ENCODE results near the gene SLC22A7. TPM values are rescaled to one million over a fixed set of nuclear protein-coding genes. Genes with fewer than 3 reads are reported as not detected.

Gene SLC22A7
- total RNA-seq, 2 donors from 2014 or later, result not detected

DNA sequence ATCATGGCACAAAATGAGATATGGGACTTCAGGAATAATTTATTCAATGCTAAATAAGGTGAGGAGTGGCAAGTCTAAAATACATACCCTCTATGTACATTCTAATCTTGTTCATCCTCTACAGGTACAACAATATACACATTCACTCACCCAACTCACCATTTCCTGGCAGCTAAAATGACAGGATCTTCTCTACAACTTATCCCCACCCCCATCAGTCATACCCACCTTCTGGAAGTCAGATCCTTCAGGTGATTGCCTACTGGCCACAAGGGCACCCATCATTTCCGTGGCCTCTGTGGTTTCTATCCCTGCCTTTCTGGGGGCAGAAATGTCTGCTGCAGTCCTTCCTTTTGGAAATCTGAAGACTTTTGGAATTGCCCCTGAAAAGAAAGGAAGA is 33.4 kb downstream of the SLC22A7 start:
- 75% methylated on average over 1 of the region's 1 CpG for WGBS
- Histone ChIP-seq H3K9me3 (no peaks in the 10 kb centered on the region), H3K27me3 (replicated peaks; ENCODE audit: insufficient read depth) (no peaks in the 10 kb centered on the region), H3K36me3 (no peaks in the 10 kb centered on the region), H3K4me1 (replicated peaks) (no peaks in the 10 kb centered on the region), H3K4me3 (no peak overlapping the region), H3K27ac (no peak overlapping the region)
- no peak for TF ChIP-seq POLR2A (IDR thresholded peaks at IDR 0.05)
- no peak for TF ChIP-seq POLR2AphosphoS5 (IDR thresholded peaks at IDR 0.05)
- no peak for TF ChIP-seq CTCF (IDR thresholded peaks at IDR 0.05)
- DNase-seq (ENCODE audit: low spot score), result no peak
- intact Hi-C loops (cut with DNase I), result no loop called here

GRCh38 chr6:43331891-43332290 is 33.8 kb downstream of the SLC22A7 start:
- Histone ChIP-seq H3K27me3 (replicated peaks; ENCODE audit: insufficient read depth) (no peaks in the 10 kb centered on the region), H3K4me3 (no peak overlapping the region), H3K9me3 (no peaks in the 10 kb centered on the region), H3K27ac (no peak overlapping the region), H3K36me3 (no peaks in the 10 kb centered on the region), H3K4me1 (replicated peaks) (no peaks in the 10 kb centered on the region)
- intact Hi-C loops (cut with DNase I), result no loop called here
- TF ChIP-seq CTCF (IDR thresholded peaks at IDR 0.05) (no peak), POLR2A (IDR thresholded peaks at IDR 0.05) (no peak), POLR2AphosphoS5 (IDR thresholded peaks at IDR 0.05) (no peak)
- WGBS, result 35% methylated on average over 4 of the region's 4 CpGs
- no peak for DNase-seq (ENCODE audit: low spot score)

GRCh38 chr6:43334466-43335095 is 36.5 kb downstream of the SLC22A7 start:
- no peak overlapping the region for H3K27ac ChIP-seq
- no peaks in the 10 kb centered on the region for H3K27me3 ChIP-seq (replicated peaks; ENCODE audit: insufficient read depth)
- no peak overlapping the region for H3K4me3 ChIP-seq
- no peaks in the 10 kb centered on the region for H3K9me3 ChIP-seq
- DNase-seq (ENCODE audit: low spot score), result no peak
- H3K36me3 ChIP-seq, result no peaks in the 10 kb centered on the region
- WGBS, result 27% methylated on average over 2 of the region's 2 CpGs
- intact Hi-C loops (cut with DNase I), result loop anchor here (2.0 kb wide), 1 partner anchor 72 kb away; no protein-coding TSS in a partner anchor
- no peaks in the 10 kb centered on the region for H3K4me1 ChIP-seq (replicated peaks)
- peak; percentile 35 for TF ChIP-seq POLR2AphosphoS5 (IDR thresholded peaks at IDR 0.05)
- TF ChIP-seq POLR2A (IDR thresholded peaks at IDR 0.05), result no peak
- TF ChIP-seq CTCF (IDR thresholded peaks at IDR 0.05), result peak in 3 of 4 experiments; percentile 16 to 55 (median 51)

- WGBS, result 64% methylated on average over 3 of the region's 3 CpGs
- Histone ChIP-seq H3K4me3 (no peak overlapping the region), H3K9me3 (no peaks in the 10 kb centered on the region), H3K27me3 (replicated peaks; ENCODE audit: insufficient read depth) (no peaks in the 10 kb centered on the region), H3K4me1 (replicated peaks) (no peaks in the 10 kb centered on the region), H3K36me3 (peaks cover 0 to 3% of the 10 kb centered on the region in 2 donors), H3K27ac (no peak overlapping the region)
- no peak for DNase-seq (ENCODE audit: low spot score)
- intact Hi-C loops (cut with DNase I), result loop anchor here (2.0 kb wide), 1 partner anchor 73 kb away; no protein-coding TSS in a partner anchor
- TF ChIP-seq POLR2A (IDR thresholded peaks at IDR 0.05) (no peak), POLR2AphosphoS5 (IDR thresholded peaks at IDR 0.05) (no peak), CTCF (IDR thresholded peaks at IDR 0.05) (no peak)
Observed at GRCh38 chr6:43335469-43335868, 37.4 kb downstream of the SLC22A7 start.

DNA sequence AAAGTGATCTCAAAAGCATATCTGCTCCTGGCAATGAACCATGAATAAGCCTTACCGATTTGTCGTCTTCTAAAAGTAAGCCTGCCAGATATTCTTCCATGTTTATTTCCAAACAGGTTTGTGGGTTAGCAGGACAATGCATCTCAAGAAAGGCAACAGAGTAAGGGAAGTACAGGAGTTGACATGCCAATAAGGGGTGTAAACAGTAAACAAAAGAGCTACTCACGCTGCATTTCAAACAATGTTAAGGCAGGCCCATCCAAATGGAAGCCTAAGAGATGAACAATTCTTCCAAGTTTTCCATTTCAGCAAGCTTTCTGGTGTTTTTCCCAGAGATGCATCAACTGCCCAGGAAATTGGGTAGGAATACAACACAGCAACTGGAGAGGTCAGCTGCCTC is 38.3 kb downstream of the SLC22A7 start:
- peaks cover 0 to 3% of the 10 kb centered on the region in 2 donors for H3K36me3 ChIP-seq
- intact Hi-C loops (cut with DNase I), result no loop called here
- WGBS, result 48% methylated on average over 3 of the region's 3 CpGs
- no peaks in the 10 kb centered on the region for H3K27me3 ChIP-seq (replicated peaks; ENCODE audit: insufficient read depth)
- H3K27ac ChIP-seq, result no peak overlapping the region
- no peaks in the 10 kb centered on the region for H3K4me1 ChIP-seq (replicated peaks)
- DNase-seq (ENCODE audit: low spot score), result no peak
- H3K4me3 ChIP-seq, result no peak overlapping the region
- no peak for TF ChIP-seq POLR2A (IDR thresholded peaks at IDR 0.05)
- no peak for TF ChIP-seq POLR2AphosphoS5 (IDR thresholded peaks at IDR 0.05)
- no peak for TF ChIP-seq CTCF (IDR thresholded peaks at IDR 0.05)
- no peaks in the 10 kb centered on the region for H3K9me3 ChIP-seq

Measured in prostate gland (tissue), 2 donors.